CD4-positive, alpha-beta T cell treated with Interleukin-17A for 4 hours (primary cell): Measurements from ENCODE around the gene RAP1B.
A peak's percentile ranks its signal among the peaks of the same experiment; 100 is the strongest.

Source experiments
- DNase-seq: peaks from one replicate; pipeline ENCODE4 v3.0.0-alpha.2; 2020; ENCODE audit warnings: mixed read lengths

The RAP1B gene

DNA sequence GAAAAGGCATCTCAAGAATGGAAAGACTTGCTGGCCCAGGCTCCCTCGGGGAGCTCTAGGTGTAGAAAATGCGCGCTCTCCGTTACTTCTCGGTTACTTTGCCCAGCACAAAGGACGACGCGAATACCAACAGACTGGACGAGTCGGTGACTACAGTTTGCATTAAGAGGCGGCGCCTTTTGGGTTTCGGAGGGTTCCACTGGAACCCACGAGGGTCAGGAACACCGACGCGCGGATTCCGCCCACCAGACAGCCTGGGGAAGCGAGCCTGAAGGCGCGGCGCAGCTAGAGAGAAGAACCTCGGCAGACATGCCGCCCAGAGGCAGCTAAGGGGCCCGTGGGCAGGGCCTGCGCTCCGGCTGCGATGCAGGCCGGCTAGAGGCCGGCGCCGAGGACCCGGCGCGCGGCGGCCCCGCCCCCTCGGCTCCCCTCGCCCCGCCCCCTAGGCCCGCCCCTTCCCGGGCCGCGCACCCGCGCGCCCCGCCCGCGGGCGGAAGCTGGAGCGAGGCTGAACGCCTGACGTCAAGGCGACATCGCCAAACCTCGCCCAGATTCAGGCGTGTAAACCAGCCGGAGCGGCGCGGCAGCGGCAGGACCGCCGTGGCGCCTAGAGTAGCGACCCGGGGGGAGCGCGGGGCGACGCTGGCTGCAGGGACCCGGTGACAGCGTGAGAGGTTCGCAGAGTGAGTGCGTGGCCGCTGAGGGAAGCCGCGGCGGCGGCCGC lies at the start of gene RAP1B:
RAP1B (plus strand) TSS at position 530 of the 724 bp plus-strand sequence. CDS start 37,826 bp downstream, outside the sequence.
- peak; percentile 90 for DNase-seq

DNA sequence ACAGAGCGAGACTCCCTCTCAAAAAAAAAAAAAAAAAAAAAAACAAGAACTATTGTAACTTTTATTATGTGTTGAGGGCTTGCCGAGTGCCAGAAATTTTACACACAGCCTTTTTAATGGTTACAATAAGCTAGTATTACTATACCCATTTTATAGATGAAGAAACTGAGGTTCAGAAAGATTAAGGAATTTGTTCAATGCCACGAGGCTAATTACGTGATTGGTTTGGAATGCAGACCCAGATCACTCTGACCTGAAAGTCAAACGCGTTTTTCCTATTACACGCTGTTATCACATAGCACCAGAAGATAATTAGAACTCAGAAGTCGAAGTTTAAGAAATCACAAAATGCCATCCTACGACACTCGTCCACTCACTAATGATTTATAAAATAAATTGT lies 48.9 kb upstream of the RAP1B start:
- DNase-seq: no peak

GRCh38 chr12:68564166-68564565 lies 46.5 kb upstream of the RAP1B start:
- no peak for DNase-seq

DNA sequence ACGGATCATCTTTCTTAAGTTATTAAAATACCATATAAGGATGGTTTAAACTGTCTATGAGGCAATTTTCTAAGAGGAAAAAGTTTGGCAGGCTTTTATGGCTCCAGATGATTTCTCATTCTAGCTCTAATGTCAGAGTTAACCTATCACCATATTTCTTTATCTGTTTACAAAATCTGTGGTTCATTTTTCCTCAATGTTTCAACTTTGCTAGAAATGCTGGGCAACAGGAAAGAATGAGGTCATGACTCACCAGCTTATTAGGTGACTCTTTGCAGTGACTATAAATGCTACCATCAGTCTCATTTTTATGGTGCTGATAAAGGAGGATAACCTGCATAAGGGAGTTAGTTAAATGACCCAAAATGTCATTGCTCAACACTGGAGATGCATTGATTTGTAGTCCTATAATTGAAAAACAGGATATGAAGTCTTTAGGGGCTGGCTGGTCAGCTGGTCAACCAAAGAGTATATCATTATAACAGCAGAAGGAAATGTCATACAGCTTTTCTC lies 45.3 kb upstream of the RAP1B start:
- peak; percentile 9 for DNase-seq

DNA sequence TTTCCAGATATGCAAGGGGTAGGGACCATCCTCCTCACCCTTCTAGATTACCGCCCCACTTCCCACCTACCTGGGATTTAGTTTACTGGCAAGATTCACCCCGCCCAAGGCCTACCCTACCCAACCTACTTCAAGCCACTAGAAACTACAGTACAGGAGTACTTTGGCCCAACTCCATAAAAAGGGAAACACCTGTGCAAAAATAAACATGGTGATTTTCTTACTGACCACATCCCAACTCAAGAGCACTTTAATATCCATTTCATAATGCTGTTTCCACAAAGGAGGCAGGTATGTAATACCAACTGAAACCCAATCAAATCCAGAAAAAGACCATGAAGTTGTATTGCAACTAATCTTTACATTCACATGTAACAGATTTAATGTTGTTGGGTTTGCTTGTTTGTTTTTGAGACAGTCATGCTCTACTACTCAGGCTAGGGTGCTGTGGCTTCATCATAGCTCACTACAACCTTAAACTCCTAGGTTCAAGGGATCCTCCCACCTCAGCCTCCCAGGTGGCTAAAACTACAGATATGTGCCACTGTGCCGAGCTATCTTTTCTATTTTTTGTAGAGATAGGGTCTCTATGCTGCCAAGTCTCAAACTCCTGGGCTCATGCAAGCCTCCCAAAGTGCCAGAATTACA lies 41.7 kb upstream of the RAP1B start:
- DNase-seq: no peak

GRCh38 chr12:68572661-68573060 lies 38.0 kb upstream of the RAP1B start:
- no peak for DNase-seq

GRCh38 chr12:68573406-68573805 lies 37.3 kb upstream of the RAP1B start:
- DNase-seq: no peak

- no peak for DNase-seq
Measured at GRCh38 chr12:68577949-68578348, 32.8 kb upstream of the RAP1B start.

- DNase-seq: no peak
Measured at GRCh38 chr12:68578765-68579164, 31.9 kb upstream of the RAP1B start.

GRCh38 chr12:68579254-68579653 lies 31.4 kb upstream of the RAP1B start:
- DNase-seq: no peak

DNA sequence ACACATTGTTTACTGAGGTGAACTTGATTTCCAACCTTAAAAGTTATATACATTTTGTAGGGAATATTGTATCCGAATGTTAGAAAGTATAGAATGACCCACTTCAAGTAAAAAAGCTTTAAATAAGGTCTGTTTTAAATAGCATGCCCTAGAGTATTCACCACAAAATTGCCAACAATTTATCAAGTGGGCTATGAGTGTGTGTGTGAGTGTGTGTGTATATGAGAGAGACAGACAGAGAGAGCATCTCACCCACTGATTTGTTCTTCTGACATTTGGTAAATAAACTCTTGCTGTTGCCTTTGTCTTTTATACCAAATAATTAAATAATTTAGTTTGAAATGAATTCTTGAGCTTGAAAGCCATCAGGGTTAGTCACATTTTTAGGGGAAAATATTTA lies 29.8 kb upstream of the RAP1B start:
- no peak for DNase-seq

GRCh38 chr12:68581926-68582325 lies 28.8 kb upstream of the RAP1B start:
- DNase-seq: no peak

- DNase-seq: no peak
Measured at GRCh38 chr12:68585966-68586365, 24.7 kb upstream of the RAP1B start.

GRCh38 chr12:68587448-68587873 lies 23.2 kb upstream of the RAP1B start:
- peak; percentile 46 for DNase-seq

- DNase-seq: no peak
Measured at GRCh38 chr12:68589194-68589593, 21.5 kb upstream of the RAP1B start.

GRCh38 chr12:68591734-68592418 lies 18.8 kb upstream of the RAP1B start:
- DNase-seq: peak; percentile 49

DNA sequence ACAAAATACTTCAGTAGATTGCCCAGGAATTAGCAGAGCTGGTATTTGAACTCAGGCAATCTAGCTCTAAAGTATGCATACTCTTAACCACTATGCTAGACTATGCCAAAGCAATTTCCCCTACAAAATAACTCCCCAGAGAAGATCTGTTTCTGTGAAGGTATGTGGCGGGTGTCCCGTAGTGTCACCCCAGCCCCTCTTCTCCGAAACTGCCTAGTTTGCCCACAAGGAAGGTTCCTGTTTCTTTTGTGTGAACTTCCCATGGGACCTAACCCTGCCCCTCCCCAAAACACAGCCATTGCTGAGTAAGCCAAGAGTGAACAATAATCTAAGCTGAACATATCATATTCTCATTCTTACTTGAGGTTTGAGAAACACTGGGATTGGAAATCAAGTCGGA lies 15.5 kb upstream of the RAP1B start:
- no peak for DNase-seq

GRCh38 chr12:68601767-68602166 lies 8.9 kb upstream of the RAP1B start:
- no peak for DNase-seq

GRCh38 chr12:68602720-68603119 lies 8.0 kb upstream of the RAP1B start:
- DNase-seq: no peak

DNA sequence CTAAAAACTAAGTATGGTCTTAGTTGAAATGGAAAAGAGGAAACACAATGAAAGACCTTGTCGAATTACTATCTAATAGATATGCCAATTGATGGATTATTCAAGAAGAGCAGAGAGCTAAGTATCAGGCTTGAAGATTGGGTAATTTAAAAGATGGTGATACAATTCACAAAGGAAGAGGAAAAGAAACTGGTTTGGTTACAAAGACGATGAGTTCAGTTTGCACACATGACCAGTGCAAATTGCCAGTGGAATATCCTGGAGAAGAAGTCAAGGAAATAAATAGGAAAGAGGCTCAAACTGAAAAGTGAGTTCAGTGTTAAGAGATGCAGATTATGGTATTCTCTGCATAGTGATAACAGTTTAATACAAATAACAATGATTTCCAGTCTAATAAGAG lies 2.5 kb upstream of the RAP1B start:
- no peak for DNase-seq

- DNase-seq: no peak
Measured at GRCh38 chr12:68609998-68610369, 715 bp upstream of the RAP1B start.

DNA sequence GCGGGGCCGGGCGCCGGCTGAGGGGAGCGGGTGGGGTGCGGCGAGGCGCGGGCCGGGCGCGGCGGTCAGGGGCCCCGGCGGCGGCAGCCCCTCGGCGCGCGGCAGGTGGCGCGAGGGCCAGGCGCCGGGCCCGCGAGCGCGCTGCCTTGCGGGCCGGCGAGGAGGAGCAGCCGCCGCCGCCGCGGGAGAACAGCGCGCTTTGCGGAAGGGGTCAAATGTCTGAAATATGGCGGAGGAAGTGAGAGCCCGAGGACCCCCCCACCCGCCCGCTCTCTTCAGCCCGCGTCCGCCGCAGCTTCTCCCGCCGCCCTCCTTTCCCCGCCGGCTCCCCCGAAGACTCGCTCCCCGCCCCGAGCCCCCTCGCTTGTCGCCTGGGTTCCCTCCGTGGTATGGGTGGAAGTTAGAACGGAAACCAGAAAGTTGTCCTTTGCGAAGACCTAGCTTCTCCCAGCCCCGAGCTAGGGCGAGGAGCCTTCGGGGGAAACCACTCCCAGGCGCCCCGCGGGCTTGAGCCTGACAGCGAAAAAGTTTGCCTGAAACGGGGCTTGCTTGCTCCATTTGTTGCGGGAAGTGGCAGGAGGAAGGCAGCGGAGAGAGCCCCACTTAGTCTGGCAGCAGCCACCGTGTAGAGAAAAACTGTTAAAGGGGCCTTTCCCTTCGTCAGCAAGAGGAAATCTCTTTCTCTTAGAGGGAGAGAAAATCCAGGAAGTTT lies 551 bp downstream of the RAP1B start:
- DNase-seq: peak; percentile 56

DNA sequence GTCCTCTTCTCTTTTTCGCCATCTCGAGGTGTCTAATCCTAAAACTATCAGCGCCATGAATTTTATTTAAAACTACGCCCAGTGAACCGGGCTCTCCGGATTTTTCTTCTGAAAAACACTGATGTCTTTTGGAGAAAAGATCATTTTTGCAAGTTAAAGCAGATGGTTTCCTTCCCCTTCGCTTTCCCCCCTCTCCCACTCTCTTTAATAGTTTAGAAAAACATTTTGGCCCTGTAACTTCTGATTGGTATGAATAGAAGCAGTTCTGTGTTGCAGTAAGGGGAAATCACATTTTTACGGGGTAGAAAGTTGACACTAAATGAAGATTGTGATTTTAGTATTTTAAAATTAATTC lies 1.1 kb downstream of the RAP1B start:
- no peak for DNase-seq
